ENCODE data around the gene FKBP1A.

The FKBP1A gene

GRCh38 chr20:1426231-1426849 is 33.5 kb upstream of the FKBP1A start:
- TF ChIP-seq RAD21 (IDR thresholded peaks at IDR 0.05; ENCODE audit: low read depth) (no peak), EGR1 (IDR thresholded peaks at IDR 0.05) (no peak), ZBTB7A (IDR thresholded peaks at IDR 0.05; ENCODE audit: low read depth) (no peak), CREB1 (IDR thresholded peaks at IDR 0.05; ENCODE audit: low read depth) (no peak), USF1 (IDR thresholded peaks at IDR 0.05) (no peak), MAX (IDR thresholded peaks at IDR 0.05) (no peak), NFIC (IDR thresholded peaks at IDR 0.05) (no peak), YY1 (IDR thresholded peaks at IDR 0.05; ENCODE audit: low read depth) (no peak), EP300 (IDR thresholded peaks at IDR 0.05; ENCODE audit: borderline replicate concordance) (no peak)

GRCh38 chr20:1424336-1424735 is 31.5 kb upstream of the FKBP1A start:
- TF ChIP-seq CEBPB (IDR thresholded peaks at IDR 0.05) (no peak), EGR1 (IDR thresholded peaks at IDR 0.05) (no peak), TAF1 (IDR thresholded peaks at IDR 0.05; ENCODE audit: low read depth) (no peak), FOXM1 (IDR thresholded peaks at IDR 0.05; ENCODE audit: borderline replicate concordance, low read depth) (no peak), NFIC (IDR thresholded peaks at IDR 0.05) (no peak), EP300 (IDR thresholded peaks at IDR 0.05; ENCODE audit: borderline replicate concordance) (no peak), CREB1 (IDR thresholded peaks at IDR 0.05; ENCODE audit: low read depth) (no peak), TCF12 (IDR thresholded peaks at IDR 0.05; ENCODE audit: low read depth) (no peak), RAD21 (IDR thresholded peaks at IDR 0.05; ENCODE audit: low read depth) (no peak), MAX (IDR thresholded peaks at IDR 0.05) (no peak), USF1 (IDR thresholded peaks at IDR 0.05) (no peak), TEAD4 (IDR thresholded peaks at IDR 0.05) (no peak), ZBTB7A (IDR thresholded peaks at IDR 0.05; ENCODE audit: low read depth) (no peak), REST (IDR thresholded peaks at IDR 0.05; ENCODE audit: low read depth) (no peak), YY1 (IDR thresholded peaks at IDR 0.05; ENCODE audit: low read depth) (no peak)

- TF ChIP-seq CEBPB (IDR thresholded peaks at IDR 0.05) (no peak), REST (IDR thresholded peaks at IDR 0.05; ENCODE audit: low read depth) (no peak), TEAD4 (IDR thresholded peaks at IDR 0.05) (no peak), EGR1 (IDR thresholded peaks at IDR 0.05) (no peak), CREB1 (IDR thresholded peaks at IDR 0.05; ENCODE audit: low read depth) (no peak), RAD21 (IDR thresholded peaks at IDR 0.05; ENCODE audit: low read depth) (peak; percentile 63)
Observed at GRCh38 chr20:1423625-1424106, 30.8 kb upstream of the FKBP1A start.

- TF ChIP-seq FOXM1 (IDR thresholded peaks at IDR 0.05; ENCODE audit: borderline replicate concordance, low read depth) (no peak), CREB1 (IDR thresholded peaks at IDR 0.05; ENCODE audit: low read depth) (no peak), NFIC (IDR thresholded peaks at IDR 0.05) (no peak), TEAD4 (IDR thresholded peaks at IDR 0.05) (no peak), EGR1 (IDR thresholded peaks at IDR 0.05) (no peak), YY1 (IDR thresholded peaks at IDR 0.05; ENCODE audit: low read depth) (no peak), MAX (IDR thresholded peaks at IDR 0.05) (no peak), RAD21 (IDR thresholded peaks at IDR 0.05; ENCODE audit: low read depth) (no peak), ZBTB7A (IDR thresholded peaks at IDR 0.05; ENCODE audit: low read depth) (no peak), REST (IDR thresholded peaks at IDR 0.05; ENCODE audit: low read depth) (no peak), CEBPB (IDR thresholded peaks at IDR 0.05) (no peak), TAF1 (IDR thresholded peaks at IDR 0.05; ENCODE audit: low read depth) (no peak), EP300 (IDR thresholded peaks at IDR 0.05; ENCODE audit: borderline replicate concordance) (no peak)
Observed at GRCh38 chr20:1423206-1423605, 30.4 kb upstream of the FKBP1A start.

Data from Ishikawa (cell line).